Hepatocyte (in vitro differentiated cells): ENCODE measurements around the gene NAV3. TPM values are rescaled to one million over a fixed set of nuclear protein-coding genes. Genes with fewer than 3 reads are reported as not detected.

Experiments used
- DNase-seq: peaks from one replicate; pipeline ENCODE4 v3.0.0-alpha.2; 2016; ENCODE audit warnings: low spot score
- H2AFZ ChIP-seq: fragments of 200-600 bp; sonication (generic); 2 replicates; pipeline ENCODE4 v1.6.0; 2016; ENCODE audit warnings: antibody characterized with exemption, mild to moderate bottlenecking
- H3K27ac ChIP-seq: fragments of 200-600 bp; sonication (generic); 2 replicates; pipeline ENCODE4 v1.5.1; 2016; ENCODE audit warnings: mild to moderate bottlenecking
- H3K27me3 ChIP-seq: fragments of 200-600 bp; sonication (generic); 2 replicates; pipeline ENCODE4 v1.6.1; 2016
- H3K36me3 ChIP-seq: fragments of 200-600 bp; sonication (generic); replicated peaks from 2 replicates; pipeline ENCODE4 v1.5.1; 2016; ENCODE audit warnings: low read depth; ENCODE audit not compliant: insufficient read depth
- H3K4me1 ChIP-seq: fragments of 200-600 bp; sonication (generic); 2 replicates; pipeline ENCODE4 v1.5.1; 2016; ENCODE audit warnings: mild to moderate bottlenecking, moderate library complexity; ENCODE audit not compliant: insufficient read depth
- H3K4me2 ChIP-seq: fragments of 200-600 bp; sonication (generic); 2 replicates; pipeline ENCODE4 v1.6.0; 2016
- H3K4me3 ChIP-seq: fragments of 200-600 bp; sonication (generic); 2 replicates; pipeline ENCODE4 v1.5.1; 2016; ENCODE audit warnings: mild to moderate bottlenecking
- H3K79me2 ChIP-seq: fragments of 200-600 bp; sonication (generic); 2 replicates; pipeline ENCODE4 v1.6.0; 2017; ENCODE audit warnings: mild to moderate bottlenecking
- H3K9me2 ChIP-seq: fragments of 200-600 bp; sonication (generic); replicated peaks from 2 replicates; pipeline ENCODE4 v1.6.0; 2017; ENCODE audit warnings: mild to moderate bottlenecking; ENCODE audit not compliant: insufficient read depth
- H3K9me3 ChIP-seq: fragments of 200-600 bp; sonication (generic); 2 replicates; pipeline ENCODE4 v1.5.1; 2016; ENCODE audit warnings: low read depth, mild to moderate bottlenecking
- H4K20me1 ChIP-seq: fragments of 200-600 bp; sonication (generic); 2 replicates; pipeline ENCODE4 v1.6.0; 2016; ENCODE audit warnings: mild to moderate bottlenecking; ENCODE audit not compliant: insufficient read depth, poor library complexity, severe bottlenecking
- CTCF ChIP-seq: fragments of 200-600 bp; sonication (generic); IDR thresholded peaks from 2 replicates; pipeline ENCODE4 v1.5.1; 2016; ENCODE audit warnings: antibody characterized with exemption, mild to moderate bottlenecking; ENCODE audit not compliant: poor library complexity
- EZH2 ChIP-seq: fragments of 200-600 bp; sonication (generic); IDR thresholded peaks from 2 replicates; pipeline ENCODE4 v1.6.1; 2016; ENCODE audit warnings: antibody characterized with exemption, mild to moderate bottlenecking, borderline replicate concordance
- EZH2phosphoT487 ChIP-seq: fragments of 200-600 bp; sonication (generic); IDR thresholded peaks from one replicate; pipeline ENCODE4 v1.6.1; 2018; ENCODE audit warnings: antibody characterized with exemption, mild to moderate bottlenecking, low read depth, moderate library complexity; ENCODE audit not compliant: unreplicated experiment, severe bottlenecking
- WGBS: methylation state at CpG from one replicate; pipeline ENCODE4 v1.1.6; 2016; ENCODE audit warnings: low lambda C conversion rate; ENCODE audit errors: missing lambda C conversion rate; 5-methylcytosine and 5-hydroxymethylcytosine counted together
- polyA plus RNA-seq: library from polyadenylated mRNA; unstranded; fragments of >200 nt; fragmentation: Nextera tagmentation; extraction: Ambion mirVana; gene quantifications from 2 replicates; pipeline ENCODE4 v1.2.1, GENCODE V29; 2016
- total RNA-seq: library from RNA; depleted of rRNA; stranded (reverse); fragments of >200 nt; gene quantifications from 2 replicates; pipeline ENCODE4 v1.2.3, GENCODE V29; 2014

NAV3 gene
- total and polyA plus RNA-seq, 2 experiments from 2014 or later: 1.4 to 9.2 TPM

GRCh38 chr12:78004249-78005093 lies 173.8 kb downstream of the NAV3 start:
- no peaks in the 10 kb centered on the region for H3K4me1 ChIP-seq
- no peaks in the 10 kb centered on the region for H4K20me1 ChIP-seq
- no peak overlapping the region for H3K4me2 ChIP-seq
- H3K36me3 ChIP-seq: no peaks in the 10 kb centered on the region
- no peaks in the 10 kb centered on the region for H3K9me3 ChIP-seq
- no peak overlapping the region for H3K4me3 ChIP-seq
- no peaks in the 10 kb centered on the region for H3K9me2 ChIP-seq
- TF ChIP-seq EZH2phosphoT487: no peak
- TF ChIP-seq CTCF: no peak
- no peaks in the 10 kb centered on the region for H3K79me2 ChIP-seq
- H3K27me3 ChIP-seq: no peaks in the 10 kb centered on the region
- DNase-seq: no peak
- H2AFZ ChIP-seq: no peak overlapping the region
- H3K27ac ChIP-seq: no peak overlapping the region
- WGBS: 87% methylated on average over 3 of the region's 3 CpGs

- no peaks in the 10 kb centered on the region for H3K9me3 ChIP-seq
- no peaks in the 10 kb centered on the region for H3K4me1 ChIP-seq
- no peaks in the 10 kb centered on the region for H3K27me3 ChIP-seq
- 83% methylated on average over 3 of the region's 3 CpGs for WGBS
- no peak for DNase-seq
- H3K79me2 ChIP-seq: no peaks in the 10 kb centered on the region
- H3K36me3 ChIP-seq: no peaks in the 10 kb centered on the region
- H3K9me2 ChIP-seq: no peaks in the 10 kb centered on the region
- no peaks in the 10 kb centered on the region for H4K20me1 ChIP-seq
- H3K4me3 ChIP-seq: no peak overlapping the region
- H3K27ac ChIP-seq: no peak overlapping the region
- TF ChIP-seq EZH2 (no peak), CTCF (no peak), EZH2phosphoT487 (no peak)
- H3K4me2 ChIP-seq: no peak overlapping the region
- H2AFZ ChIP-seq: no peak overlapping the region
Measured at GRCh38 chr12:78005094-78005492, 174.4 kb downstream of the NAV3 start.

GRCh38 chr12:78007173-78007572 lies 176.5 kb downstream of the NAV3 start:
- Histone ChIP-seq H3K79me2 (no peaks in the 10 kb centered on the region), H2AFZ (no peak overlapping the region), H3K27ac (no peak overlapping the region), H3K9me3 (no peaks in the 10 kb centered on the region), H3K4me2 (no peak overlapping the region), H3K9me2 (no peaks in the 10 kb centered on the region), H3K4me1 (no peaks in the 10 kb centered on the region), H4K20me1 (no peaks in the 10 kb centered on the region), H3K27me3 (no peaks in the 10 kb centered on the region), H3K4me3 (no peak overlapping the region), H3K36me3 (no peaks in the 10 kb centered on the region)
- no peak for TF ChIP-seq EZH2
- TF ChIP-seq EZH2phosphoT487: no peak
- no peak for TF ChIP-seq CTCF
- WGBS: 90% methylated on average over 4 of the region's 4 CpGs
- DNase-seq: no peak
